GM19463 (cell line): ENCODE measurements around the gene MSTO1.
"Not testable (repeated sequence)": the region's sequence is repeated elsewhere in the genome, so short reads cannot be mapped to it uniquely, and the experiment has no call there.

Experiments used
- ATAC-seq: cut with Tn5 transposase; IDR thresholded peaks from one replicate; pipeline ENCODE4 v1.9.1; 2021; ENCODE audit warnings: mild to moderate bottlenecking, moderate library complexity; ENCODE audit not compliant: unreplicated experiment

The MSTO1 gene

GRCh38 chr1:155613226-155613625, 3.2 kb downstream of the MSTO1 start:
- ATAC-seq: not testable (repeated sequence)

- ATAC-seq: no peak
Measured at GRCh38 chr1:155622191-155622590, 12.2 kb downstream of the MSTO1 start.

GRCh38 chr1:155623357-155623756, 13.3 kb downstream of the MSTO1 start:
- no peak for ATAC-seq

GRCh38 chr1:155626428-155626827, 16.4 kb downstream of the MSTO1 start:
- ATAC-seq: not testable (repeated sequence)

- no peak for ATAC-seq
Measured at GRCh38 chr1:155636397-155637153, 26.6 kb downstream of the MSTO1 start.

GRCh38 chr1:155640367-155640766, 30.3 kb downstream of the MSTO1 start:
- no peak for ATAC-seq

GRCh38 chr1:155642559-155643180, 32.7 kb downstream of the MSTO1 start:
- not testable (repeated sequence) for ATAC-seq

GRCh38 chr1:155643230-155643629, 33.2 kb downstream of the MSTO1 start:
- no peak for ATAC-seq

GRCh38 chr1:155645034-155645598, 35.1 kb downstream of the MSTO1 start:
- ATAC-seq: no peak

- ATAC-seq: no peak
Measured at GRCh38 chr1:155645648-155646047, 35.6 kb downstream of the MSTO1 start.

GRCh38 chr1:155646307-155646706, 36.3 kb downstream of the MSTO1 start:
- no peak for ATAC-seq

- no peak for ATAC-seq
Measured at GRCh38 chr1:155648207-155649147, 38.5 kb downstream of the MSTO1 start.

- no peak for ATAC-seq
Measured at GRCh38 chr1:155649676-155650075, 39.7 kb downstream of the MSTO1 start.

GRCh38 chr1:155650231-155650757, 40.3 kb downstream of the MSTO1 start:
- no peak for ATAC-seq

- no peak for ATAC-seq
Measured at GRCh38 chr1:155651861-155652661, 42.0 kb downstream of the MSTO1 start.

- no peak for ATAC-seq
Measured at GRCh38 chr1:155652951-155653350, 42.9 kb downstream of the MSTO1 start.

- ATAC-seq: no peak
Measured at GRCh38 chr1:155657463-155657862, 47.4 kb downstream of the MSTO1 start.

GRCh38 chr1:155661239-155661638, 51.2 kb downstream of the MSTO1 start:
- not testable (repeated sequence) for ATAC-seq
